ENCODE results near the gene ATP6V0A4.

DNA sequence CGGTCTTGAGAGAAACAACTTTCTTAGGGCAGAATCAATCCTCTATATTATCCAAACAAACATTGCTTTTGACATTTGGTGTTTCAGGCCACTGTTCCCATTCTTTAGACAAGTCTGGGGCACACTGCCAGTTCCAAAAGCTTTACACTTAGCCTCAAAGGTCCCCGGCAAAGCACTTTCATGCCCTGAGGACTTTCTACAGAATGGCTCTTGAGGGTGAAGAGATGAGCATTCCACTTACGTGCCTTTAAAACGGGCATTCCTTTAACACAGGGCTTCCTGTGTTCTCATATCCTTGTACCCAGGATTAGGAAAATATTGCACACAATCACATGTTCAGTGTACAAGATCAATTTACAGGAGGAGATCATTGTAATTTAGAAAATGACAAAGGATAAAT is 13.3 kb downstream of the ATP6V0A4 start:
- TF ChIP-seq, protein P1, sequence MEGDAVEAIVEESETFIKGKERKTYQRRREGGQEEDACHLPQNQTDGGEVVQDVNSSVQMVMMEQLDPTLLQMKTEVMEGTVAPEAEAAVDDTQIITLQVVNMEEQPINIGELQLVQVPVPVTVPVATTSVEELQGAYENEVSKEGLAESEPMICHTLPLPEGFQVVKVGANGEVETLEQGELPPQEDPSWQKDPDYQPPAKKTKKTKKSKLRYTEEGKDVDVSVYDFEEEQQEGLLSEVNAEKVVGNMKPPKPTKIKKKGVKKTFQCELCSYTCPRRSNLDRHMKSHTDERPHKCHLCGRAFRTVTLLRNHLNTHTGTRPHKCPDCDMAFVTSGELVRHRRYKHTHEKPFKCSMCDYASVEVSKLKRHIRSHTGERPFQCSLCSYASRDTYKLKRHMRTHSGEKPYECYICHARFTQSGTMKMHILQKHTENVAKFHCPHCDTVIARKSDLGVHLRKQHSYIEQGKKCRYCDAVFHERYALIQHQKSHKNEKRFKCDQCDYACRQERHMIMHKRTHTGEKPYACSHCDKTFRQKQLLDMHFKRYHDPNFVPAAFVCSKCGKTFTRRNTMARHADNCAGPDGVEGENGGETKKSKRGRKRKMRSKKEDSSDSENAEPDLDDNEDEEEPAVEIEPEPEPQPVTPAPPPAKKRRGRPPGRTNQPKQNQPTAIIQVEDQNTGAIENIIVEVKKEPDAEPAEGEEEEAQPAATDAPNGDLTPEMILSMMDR (IDR thresholded peaks at IDR 0.05) = no peak
- TF ChIP-seq POLR2AphosphoS5 (IDR thresholded peaks at IDR 0.05) (no peak), POLR2A (IDR thresholded peaks at IDR 0.05) (no peak)
